Mesenchymal stem cell (in vitro differentiated cells and primary cell): ENCODE measurements around the gene GNB4.

Experiments
- DNase-seq: peaks from one replicate; pipeline ENCODE4 v3.0.0-alpha.2; 2013
- H2AFZ ChIP-seq: one replicate; pipeline ENCODE4 v1.6.1; 2013; ENCODE audit warnings: low read depth, mild to moderate bottlenecking, control low read depth, inconsistent platforms, low read length, moderate library complexity
- H2AK5ac ChIP-seq: 2 replicates; pipeline ENCODE4 v1.6.1; 2013; ENCODE audit warnings: low read length, moderate library complexity, mild to moderate bottlenecking, inconsistent platforms; ENCODE audit not compliant: severe bottlenecking
- H2BK120ac ChIP-seq: one replicate; pipeline ENCODE4 v1.6.1; 2013; ENCODE audit warnings: low read depth, mild to moderate bottlenecking, inconsistent platforms, low read length, moderate library complexity
- H2BK12ac ChIP-seq, 2 experiments: one replicate each; pipeline ENCODE4 v1.6.1; 2013; ENCODE audit warnings: inconsistent platforms in 2 of 2, low read length in 2 of 2, mild to moderate bottlenecking in 2 of 2, moderate library complexity in 2 of 2, control low read depth in 1 of 2
- H2BK15ac ChIP-seq: one replicate; pipeline ENCODE4 v1.6.1; 2013; ENCODE audit warnings: mild to moderate bottlenecking, low read depth, inconsistent platforms; ENCODE audit not compliant: poor library complexity, severe bottlenecking
- H2BK5ac ChIP-seq: 2 replicates; pipeline ENCODE4 v1.6.1; 2013; ENCODE audit warnings: low read depth, mild to moderate bottlenecking, low read length, control low read depth, inconsistent platforms; ENCODE audit not compliant: poor library complexity, severe bottlenecking
- H3K14ac ChIP-seq, 2 experiments: one replicate each; pipeline ENCODE4 v1.6.1; 2013; ENCODE audit warnings: inconsistent platforms in 2 of 2, low read length in 2 of 2, control low read depth in 1 of 2, mild to moderate bottlenecking in 1 of 2, moderate library complexity in 1 of 2
- H3K18ac ChIP-seq, 2 experiments: one replicate each; pipeline ENCODE4 v1.6.1; 2013; ENCODE audit warnings: inconsistent platforms in 2 of 2, low read length in 2 of 2, control low read depth in 1 of 2, low read depth in 1 of 2, mild to moderate bottlenecking in 1 of 2
- H3K23ac ChIP-seq, 2 experiments: one replicate each; pipeline ENCODE4 v1.6.1; 2013; ENCODE audit warnings: inconsistent platforms in 2 of 2, low read length in 2 of 2, mild to moderate bottlenecking in 2 of 2, moderate library complexity in 2 of 2, control low read depth in 1 of 2
- H3K27ac ChIP-seq: 2 replicates; pipeline ENCODE4 v1.5.1; 2013; ENCODE audit warnings: mild to moderate bottlenecking, moderate library complexity, low read length, control low read depth, inconsistent platforms; ENCODE audit not compliant: poor library complexity, severe bottlenecking
- H3K27me3 ChIP-seq, 2 experiments: 2 replicates each; pipeline versions ENCODE4 v1.6.1 to v1.7.0; 2013; ENCODE audit warnings: low read length in 2 of 2, mild to moderate bottlenecking in 2 of 2, moderate library complexity in 2 of 2, control low read depth in 1 of 2, inconsistent platforms in 1 of 2; ENCODE audit not compliant: control insufficient read depth in 1 of 2, insufficient read depth in 1 of 2
- H3K36me3 ChIP-seq, 2 experiments: 2 replicates each; pipeline versions ENCODE4 v1.6.1 to v1.7.0; 2013; ENCODE audit warnings: low read length in 2 of 2, control low read depth in 1 of 2, inconsistent platforms in 1 of 2, low read depth in 1 of 2, mild to moderate bottlenecking in 1 of 2; ENCODE audit not compliant: insufficient read depth in 2 of 2, control insufficient read depth in 1 of 2
- H3K4ac ChIP-seq, 2 experiments: one replicate each; pipeline ENCODE4 v1.6.1; 2013; ENCODE audit warnings: inconsistent platforms in 2 of 2, low read length in 2 of 2, mild to moderate bottlenecking in 2 of 2, moderate library complexity in 2 of 2, control low read depth in 1 of 2, low read depth in 1 of 2
- H3K4me1 ChIP-seq: 2 replicates; pipeline ENCODE4 v1.6.1; 2013; ENCODE audit warnings: low read depth, low read length, control low read depth; ENCODE audit not compliant: control insufficient read depth, insufficient read depth
- H3K4me2 ChIP-seq: 2 replicates; pipeline ENCODE4 v1.6.1; 2013; ENCODE audit warnings: low read length, mild to moderate bottlenecking, inconsistent platforms; ENCODE audit not compliant: poor library complexity, severe bottlenecking
- H3K4me3 ChIP-seq, 2 experiments: 2 replicates each; pipeline versions ENCODE4 v1.5.1 to v1.7.0; 2013; ENCODE audit warnings: low read length in 2 of 2, mild to moderate bottlenecking in 2 of 2, control low read depth in 1 of 2, low read depth in 1 of 2; ENCODE audit not compliant: insufficient read depth in 1 of 2
- H3K79me1 ChIP-seq: replicated peaks from 2 replicates; pipeline ENCODE4 v1.6.1; 2013; ENCODE audit warnings: mild to moderate bottlenecking, control low read depth, low read length, inconsistent platforms; ENCODE audit not compliant: poor library complexity, severe bottlenecking
- H3K9ac ChIP-seq: 2 replicates; pipeline ENCODE4 v1.7.0; 2013; ENCODE audit warnings: mild to moderate bottlenecking, low read length, moderate library complexity
- H3K9me3 ChIP-seq: 2 replicates; pipeline ENCODE4 v1.7.0; 2013; ENCODE audit warnings: mild to moderate bottlenecking, low read length; ENCODE audit not compliant: control insufficient read depth
- H4K8ac ChIP-seq: one replicate; pipeline ENCODE4 v1.6.1; 2013; ENCODE audit warnings: inconsistent platforms, mild to moderate bottlenecking, low read length, moderate library complexity
- H4K91ac ChIP-seq: one replicate; pipeline ENCODE4 v1.6.1; 2013; ENCODE audit warnings: mild to moderate bottlenecking, low read length, inconsistent platforms
- WGBS: methylation state at CpG from one replicate; pipeline ENCODE4 v1.1.7; 2013; ENCODE audit warnings: mixed read lengths; 5-methylcytosine and 5-hydroxymethylcytosine counted together

The GNB4 gene

GRCh38 chr3:179473565-179473964 lies 22.3 kb upstream of the GNB4 start:
- H3K4me1 ChIP-seq = no peaks in the 10 kb centered on the region

GRCh38 chr3:179464323-179465092 lies 13.2 kb upstream of the GNB4 start:
- no peak overlapping the region for H3K23ac ChIP-seq
- H2BK12ac ChIP-seq = no peak overlapping the region
- peak overlapping the region; percentile 55 for H3K27ac ChIP-seq
- WGBS = 94% methylated on average over 16 of the region's 19 CpGs
- no peak overlapping the region for H2AFZ ChIP-seq
- H3K4me2 ChIP-seq = peak overlapping the region; percentile 48
- H3K4me3 ChIP-seq = no peak overlapping the region
- peaks cover 7% of the 10 kb centered on the region for H3K4me1 ChIP-seq
- no peaks in the 10 kb centered on the region for H3K27me3 ChIP-seq
- H3K4ac ChIP-seq = no peak overlapping the region
- H3K36me3 ChIP-seq = no peaks in the 10 kb centered on the region
- H2BK120ac ChIP-seq = no peak overlapping the region
- no peak overlapping the region for H3K14ac ChIP-seq
- H2AK5ac ChIP-seq = no peak overlapping the region
- H3K9ac ChIP-seq = no peak overlapping the region
- no peak overlapping the region for H4K91ac ChIP-seq
- H2BK5ac ChIP-seq = no peak overlapping the region
- no peaks in the 10 kb centered on the region for H3K79me1 ChIP-seq
- H3K9me3 ChIP-seq = no peaks in the 10 kb centered on the region
- H3K18ac ChIP-seq = no peak overlapping the region
- no peak overlapping the region for H4K8ac ChIP-seq
- no peak for DNase-seq
- no peak overlapping the region for H2BK15ac ChIP-seq

More at GRCh38 chr3:179473565-179473964, 22.3 kb upstream of the GNB4 start:
- Histone ChIP-seq H3K4me3 (no peak overlapping the region), H3K18ac (no peak overlapping the region), H2BK12ac (no peak overlapping the region), H2BK15ac (no peak overlapping the region), H2AFZ (no peak overlapping the region), H3K27me3 (no peaks in the 10 kb centered on the region), H3K36me3 (no peaks in the 10 kb centered on the region), H2BK5ac (no peak overlapping the region), H2AK5ac (no peak overlapping the region), H3K23ac (no peak overlapping the region), H3K4me2 (no peak overlapping the region), H3K9ac (no peak overlapping the region), H3K4ac (no peak overlapping the region), H3K79me1 (no peaks in the 10 kb centered on the region), H4K8ac (no peak overlapping the region), H3K14ac (no peak overlapping the region), H2BK120ac (no peak overlapping the region), H3K27ac (no peak overlapping the region), H3K9me3 (no peaks in the 10 kb centered on the region), H4K91ac (no peak overlapping the region)
- WGBS = 97% methylated on average over 3 of the region's 4 CpGs
- no peak for DNase-seq

- Histone ChIP-seq H2BK15ac (no peak overlapping the region), H3K4me3 (no peak overlapping the region), H3K79me1 (no peaks in the 10 kb centered on the region), H4K91ac (no peak overlapping the region), H2AFZ (no peak overlapping the region), H2BK12ac (no peak overlapping the region), H3K27me3 (peaks cover 0 to 3% of the 10 kb centered on the region in 2 experiments), H2BK120ac (no peak overlapping the region), H3K27ac (no peak overlapping the region), H4K8ac (no peak overlapping the region), H3K4me2 (no peak overlapping the region), H2AK5ac (peak overlapping the region; percentile 6), H3K36me3 (no peaks in the 10 kb centered on the region), H3K23ac (no peak overlapping the region), H2BK5ac (no peak overlapping the region), H3K9me3 (no peaks in the 10 kb centered on the region), H3K4me1 (peaks cover 7% of the 10 kb centered on the region), H3K14ac (no peak overlapping the region), H3K18ac (no peak overlapping the region), H3K4ac (no peak overlapping the region), H3K9ac (no peak overlapping the region)
- DNase-seq = no peak
- WGBS = 100% methylated on average over 1 of the region's 1 CpG
These were observed 12.0 kb upstream of the GNB4 start for GRCh38 chr3:179463319-179463718.

- Histone ChIP-seq H3K14ac (no peak overlapping the region), H3K4me3 (no peak overlapping the region)
These were observed 9.0 kb upstream of the GNB4 start for GRCh38 chr3:179460260-179460659.

More at GRCh38 chr3:179460260-179460659, 9.0 kb upstream of the GNB4 start:
- no peak overlapping the region for H2BK120ac ChIP-seq
- DNase-seq = no peak
- no peak overlapping the region for H3K9ac ChIP-seq
- H3K23ac ChIP-seq = no peak overlapping the region
- no peak overlapping the region for H2BK5ac ChIP-seq
- no peaks in the 10 kb centered on the region for H3K79me1 ChIP-seq
- H3K4ac ChIP-seq = no peak overlapping the region
- H4K8ac ChIP-seq = no peak overlapping the region
- H2BK15ac ChIP-seq = no peak overlapping the region
- H4K91ac ChIP-seq = no peak overlapping the region
- H3K36me3 ChIP-seq = no peaks in the 10 kb centered on the region
- no peak overlapping the region for H2AFZ ChIP-seq
- H2BK12ac ChIP-seq = no peak overlapping the region
- H3K27me3 ChIP-seq = peaks cover 0 to 3% of the 10 kb centered on the region in 2 experiments
- H3K4me2 ChIP-seq = no peak overlapping the region
- H3K18ac ChIP-seq = no peak overlapping the region
- H3K4me1 ChIP-seq = peaks cover 7% of the 10 kb centered on the region
- H3K27ac ChIP-seq = no peak overlapping the region
- no peaks in the 10 kb centered on the region for H3K9me3 ChIP-seq
- no peak overlapping the region for H2AK5ac ChIP-seq
